Measurements from ENCODE around the gene CC2D2A. TPM values are rescaled to one million over a fixed set of nuclear protein-coding genes. Genes with fewer than 3 reads are reported as not detected.

CC2D2A gene
- total and polyA plus RNA-seq, 2 of the 13 experiments (the other 11 are each of a cell fraction or from before 2014, with no cell fraction given) = 4.2 to 7.2 TPM

GRCh38 chr4:15551740-15552446, 82.2 kb downstream of the CC2D2A start (continued):
- TF ChIP-seq HNF1B (CRISPR knock-in tag; IDR thresholded peaks at IDR 0.05) (peak; percentile 33; the same call in 1 of the 2 replicates), ZNF746 (CRISPR knock-in tag; IDR thresholded peaks at IDR 0.05) (no peak), FOXA3 (CRISPR knock-in tag; IDR thresholded peaks at IDR 0.05) (peak; percentile 73), FOXA1 (IDR thresholded peaks at IDR 0.05) (no peak), FOXA1 (CRISPR knock-in tag; IDR thresholded peaks at IDR 0.05) (peak; percentile 54), SKIL (CRISPR knock-in tag; IDR thresholded peaks at IDR 0.05; ENCODE audit: borderline replicate concordance) (no peak), SOX13 (IDR thresholded peaks at IDR 0.05) (no peak), SOX13 (CRISPR knock-in tag; conservative IDR thresholded peaks at IDR 0.05 in 1 of 2, IDR thresholded peaks at IDR 0.05 in 1 of 2) (peak in 1 of 2 experiments; percentile 78; a peak in 2 of 4 replicates), ZNF333 (CRISPR knock-in tag; IDR thresholded peaks at IDR 0.05; ENCODE audit: borderline replicate concordance) (no peak), WIZ (CRISPR knock-in tag; IDR thresholded peaks at IDR 0.05) (no peak), CEBPB (IDR thresholded peaks at IDR 0.05; ENCODE audit: borderline replicate concordance, low read depth, low read length) (peak; percentile 83; the same call in 1 of the 2 replicates), SIN3B (IDR thresholded peaks at IDR 0.05; ENCODE audit: low read length) (no peak), DMAP1 (CRISPR knock-in tag; IDR thresholded peaks at IDR 0.05) (no peak), ZNF264 (CRISPR knock-in tag; IDR thresholded peaks at IDR 0.05) (no peak), FOXO4 (CRISPR knock-in tag; conservative IDR thresholded peaks at IDR 0.05) (no peak), SNAPC5 (CRISPR knock-in tag; IDR thresholded peaks at IDR 0.05; ENCODE audit: borderline replicate concordance) (no peak), U2AF1 (optimal IDR thresholded peaks at IDR 0.05; ENCODE audit: low read depth, low read length) (no peak), SOX5 (CRISPR knock-in tag; IDR thresholded peaks at IDR 0.05; ENCODE audit: borderline replicate concordance) (peak; percentile 59; the same call in 1 of the 2 replicates), TFE3 (CRISPR knock-in tag; IDR thresholded peaks at IDR 0.05) (no peak), HDAC6 (IDR thresholded peaks at IDR 0.05; ENCODE audit: low read depth, low read length) (no peak), CCAR2 (optimal IDR thresholded peaks at IDR 0.05; ENCODE audit: low read depth, low read length) (no peak), MZF1 (CRISPR knock-in tag; IDR thresholded peaks at IDR 0.05; ENCODE audit: borderline replicate concordance) (no peak)
